K562 (cell line): ENCODE results near the gene PGM5. TPM values are rescaled to one million over a fixed set of nuclear protein-coding genes. Genes with fewer than 3 reads are reported as not detected.

Experiments used
- ATAC-seq: fragments of 200-7000 bp; cut with Tn5 transposase; 3 replicates; pipeline ENCODE4 v1.9.1; 2020; ENCODE audit warnings: moderate library complexity
- BruUV-seq: library from RNA; stranded (reverse); fragments of 400-500 nt; replicated peaks from 2 replicates; lab custom pipeline; 2021; lab: Mats Ljungman, UMichigan
- CTCF ChIA-PET: fragments of 300-600 bp; formaldehyde crosslinking; extraction: SDS; loops from one replicate; lab custom pipeline; 2021; ENCODE audit warnings: low intra/inter-chr PET ratio; lab: Yijun Ruan, JAX
- POLR2A ChIA-PET: fragments of 300-600, 350-650 bp; sonication (Branson Sonifier 250); formaldehyde crosslinking; extraction: SDS; loops from one replicate; lab custom pipeline; 2021; ENCODE audit warnings: antibody characterized with exemption, inconsistent platforms; lab: Yijun Ruan, JAX
- DNase-seq, 4 experiments: peaks; one replicate each; pipeline versions ENCODE4 v3.0.0 to v3.0.0-alpha.2; 2011 to 2018; ENCODE audit warnings: low spot score in 3 of 4, mixed read lengths in 3 of 4; ENCODE audit errors: extremely low read depth in 1 of 4
- FAIRE-seq: peaks from 2 replicates; lab custom pipeline; 2011; peaks lifted over from hg19 to GRCh38; lab: Jason Lieb, UNC
- H2AFZ ChIP-seq: 2 replicates; pipeline ENCODE4 v1.6.0; 2011; ENCODE audit warnings: low read depth, low read length, control low read depth, inconsistent platforms
- H3K27ac ChIP-seq: fragments of 200-600 bp; 3 replicates; pipeline ENCODE4 v1.8.0; 2011; ENCODE audit warnings: low read depth, mild to moderate bottlenecking, control low read depth, inconsistent platforms, low read length, moderate library complexity, mixed read lengths; ENCODE audit errors: extremely low read depth
- H3K27me3 ChIP-seq, 2 experiments: fragments of 300-600 bp in 1 of 2; 2 replicates in 1 of 2; 3 replicates in 1 of 2; pipeline versions ENCODE4 v1.6.0 to v1.8.0; 2011; ENCODE audit warnings: inconsistent platforms in 2 of 2, low read length in 2 of 2, mild to moderate bottlenecking in 1 of 2, mixed read lengths in 1 of 2, moderate library complexity in 1 of 2; ENCODE audit not compliant: control insufficient read depth in 2 of 2, insufficient read depth in 2 of 2
- H3K36me3 ChIP-seq: fragments of 300-600 bp; 3 replicates; pipeline ENCODE4 v1.8.0; 2011; ENCODE audit warnings: mild to moderate bottlenecking, low read length, inconsistent platforms; ENCODE audit not compliant: control insufficient read depth, insufficient read depth
- H3K4me1 ChIP-seq, 2 experiments: fragments of 200-600 bp in 1 of 2; replicated peaks in 1 of 2; 2 replicates in 1 of 2; 3 replicates in 1 of 2; pipeline versions ENCODE4 v1.5.1 to v1.8.0; 2011; ENCODE audit warnings: inconsistent platforms in 2 of 2, low read length in 2 of 2, mild to moderate bottlenecking in 1 of 2, mixed read lengths in 1 of 2, moderate library complexity in 1 of 2; ENCODE audit not compliant: control insufficient read depth in 2 of 2, insufficient read depth in 2 of 2
- H3K4me2 ChIP-seq: 2 replicates; pipeline ENCODE4 v1.6.1; 2011; ENCODE audit warnings: low read length, control low read depth, inconsistent platforms, mixed read lengths; ENCODE audit not compliant: insufficient read depth
- H3K4me3 ChIP-seq: fragments of 200-600 bp; sonication (generic), shearing (Covaris generic); 2 replicates; pipeline ENCODE4 v1.5.1; 2016; ENCODE audit warnings: control low read depth, inconsistent platforms
- H3K79me2 ChIP-seq: fragments of 200-600 bp; 3 replicates; pipeline ENCODE4 v1.8.0; 2011; ENCODE audit warnings: low read length, inconsistent platforms; ENCODE audit not compliant: control insufficient read depth, insufficient read depth
- H3K9ac ChIP-seq, 2 experiments: 2 replicates each; pipeline versions ENCODE4 v1.6.0 to v1.6.1; 2011; ENCODE audit warnings: low read depth in 2 of 2, low read length in 2 of 2, control low read depth in 1 of 2, inconsistent platforms in 1 of 2, mild to moderate bottlenecking in 1 of 2, mixed read lengths in 1 of 2; ENCODE audit not compliant: insufficient read depth in 1 of 2
- H3K9me1 ChIP-seq: one replicate; pipeline ENCODE4 v1.6.0; 2011; ENCODE audit warnings: inconsistent platforms, mild to moderate bottlenecking, low read length, moderate library complexity; ENCODE audit not compliant: control insufficient read depth, insufficient read depth
- H3K9me3 ChIP-seq: replicated peaks from 2 replicates; pipeline ENCODE4 v1.5.1; 2011; ENCODE audit warnings: low read depth, low read length, inconsistent platforms; ENCODE audit not compliant: control insufficient read depth, insufficient read depth
- H4K20me1 ChIP-seq: replicated peaks from 2 replicates; pipeline ENCODE4 v1.6.1; 2011; ENCODE audit warnings: low read length, inconsistent platforms, mixed read lengths; ENCODE audit not compliant: control insufficient read depth, insufficient read depth
- CEBPG ChIP-seq, 3 experiments: fragments of 200-800 bp in 1 of 3; sonication (Bioruptor generic) in 1 of 3; sonication (generic) in 1 of 3; formaldehyde crosslinking in 1 of 3; IDR thresholded peaks in 2 of 3; conservative IDR thresholded peaks in 1 of 3; 2 replicates each; pipeline versions ENCODE4 v1.6.1 to v1.8.0; 2016 to 2022; ENCODE audit warnings: missing compliant biosample characterization in 2 of 3, missing genetic modification characterization in 2 of 3, mild to moderate bottlenecking in 1 of 3, missing genetic modification reagents in 1 of 3
- EGR1 ChIP-seq: fragments of 450-650 bp; conservative IDR thresholded peaks from 2 replicates; pipeline ENCODE4 v1.6.1; 2017; ENCODE audit warnings: mild to moderate bottlenecking
- ZNF408 ChIP-seq: fragments of 250-450 bp; sonication (Bioruptor Pico); IDR thresholded peaks from 2 replicates; pipeline ENCODE4 v1.4.0; 2020; ENCODE audit warnings: low read depth, mild to moderate bottlenecking, moderate library complexity
- WGBS: fragments of 100-300 bp; shearing (Covaris generic); methylation state at CpG from one replicate; pipeline ENCODE4 v1.1.6; 2016; ENCODE audit warnings: low coverage, mixed read lengths; ENCODE audit not compliant: insufficient coverage; ENCODE audit errors: missing lambda C conversion rate; 5-methylcytosine and 5-hydroxymethylcytosine counted together
- in situ Hi-C: fragments of 300-500 bp; cut with MboI; formaldehyde crosslinking; loops from 4 replicates; pipeline ENCODE4 v1.15.0; 2018; ENCODE audit warnings: inconsistent platforms, mixed read lengths
- intact Hi-C: fragments of 100-400 bp; cut with micrococcal nuclease; formaldehyde crosslinking; loops from 2 replicates; pipeline ENCODE4 v1.14.2; 2022
- polyA plus RNA-seq, 8 experiments: library from polyadenylated mRNA; depleted of rRNA in 4 of 8; stranded (reverse) in 5 of 8; unstranded in 3 of 8; fragments of >200 nt; fragmentation: Nextera tagmentation in 2 of 8; fragmentation: Illumina TruSeq in 1 of 8; extraction: Ambion mirVana in 2 of 8; extraction: Trizol in 1 of 8; gene quantifications; 2 replicates each; pipeline versions ENCODE4 v1.2.1 to v1.2.3, GENCODE V29; 2011 to 2014; ENCODE audit warnings: inconsistent platforms in 1 of 8, missing spikeins in 1 of 8
- total RNA-seq, 7 experiments: library from RNA; depleted of rRNA in 6 of 7; stranded (reverse); fragments of >200 nt in 6 of 7; fragmentation: Illumina TruSeq in 2 of 7; extraction: Trizol in 2 of 7; gene quantifications; 2 replicates each; pipeline versions ENCODE4 v1.2.1 to v1.2.3, GENCODE V29; 2011 to 2021; ENCODE audit warnings: low replicate concordance in 1 of 7
- TF ChIP-seq, protein P1 (sequence below), 2 experiments: fragments of 450-650 bp; formaldehyde crosslinking in 1 of 2; IDR thresholded peaks; 2 replicates each; pipeline versions ENCODE4 v1.4.0 to v1.6.1; 2014 to 2020; ENCODE audit warnings: mild to moderate bottlenecking in 2 of 2, borderline replicate concordance in 1 of 2, low read depth in 1 of 2
- TF ChIP-seq, protein P2 (sequence below): IDR thresholded peaks from 2 replicates; pipeline ENCODE4 v1.6.1; 2011; ENCODE audit warnings: borderline replicate concordance, low read depth, mild to moderate bottlenecking, moderate library complexity, low read length; ENCODE audit not compliant: insufficient read depth, poor library complexity, severe bottlenecking
- TF ChIP-seq, protein P3 (sequence below): fragments of 450-650 bp; IDR thresholded peaks from 2 replicates; pipeline ENCODE4 v1.7.0; 2016; ENCODE audit warnings: borderline replicate concordance

Gene PGM5
- total and polyA plus RNA-seq, 9 of the 15 experiments (the other 6 are each of a cell fraction or from before 2014, with no cell fraction given): 0.03 to 0.24 (median 0.15) TPM; not detected in 1

DNA sequence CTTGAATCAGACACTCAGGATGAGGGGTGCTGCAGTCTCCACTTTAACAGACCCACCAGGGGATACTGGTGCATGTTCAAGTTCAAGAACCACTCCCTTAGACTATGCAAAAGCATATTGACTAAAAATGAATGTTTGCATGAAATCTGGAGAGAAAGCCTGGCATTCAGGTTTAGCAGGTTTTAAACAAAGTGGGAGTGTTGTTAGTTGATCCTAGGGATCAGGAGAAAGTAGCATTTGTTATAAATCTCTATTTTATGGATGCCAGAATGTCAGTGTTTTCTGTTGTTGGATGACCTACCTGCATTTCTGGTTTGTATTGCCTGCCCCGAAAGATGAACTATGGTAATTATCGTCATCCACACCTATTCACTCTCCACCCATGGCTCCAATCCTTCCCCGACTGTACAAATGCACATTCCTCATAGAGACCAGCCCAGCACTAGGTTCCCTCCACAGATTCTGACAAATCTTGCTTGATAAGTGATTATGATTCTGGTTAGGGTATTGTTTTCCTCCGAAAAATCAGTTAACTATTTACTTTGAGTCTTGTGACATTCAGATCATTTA is 167.0 kb downstream of the PGM5 start:
- in situ Hi-C loops (no loop called here), intact Hi-C loops (no loop called here)
- Histone ChIP-seq H3K9me3 (no peaks in the 10 kb centered on the region), H3K9me1 (no peaks in the 10 kb centered on the region), H3K9ac (no peak overlapping the region), H4K20me1 (no peaks in the 10 kb centered on the region), H3K79me2 (no peaks in the 10 kb centered on the region), H2AFZ (no peak overlapping the region), H3K4me1 (no peaks in the 10 kb centered on the region), H3K36me3 (no peaks in the 10 kb centered on the region), H3K4me2 (no peak overlapping the region), H3K27me3 (peaks cover 0 to 2% of the 10 kb centered on the region in 2 experiments; a peak in 1 of 5 replicates), H3K27ac (no peak overlapping the region), H3K4me3 (no peak overlapping the region)
- CTCF ChIA-PET: no interaction called here
- BruUV-seq: no TSS peak
- POLR2A ChIA-PET: no interaction called here
- 0% methylated on average over 4 of the region's 4 CpGs for WGBS
- DNase-seq (no peak), ATAC-seq (no peak), FAIRE-seq (no peak)
- TF ChIP-seq, protein P1, sequence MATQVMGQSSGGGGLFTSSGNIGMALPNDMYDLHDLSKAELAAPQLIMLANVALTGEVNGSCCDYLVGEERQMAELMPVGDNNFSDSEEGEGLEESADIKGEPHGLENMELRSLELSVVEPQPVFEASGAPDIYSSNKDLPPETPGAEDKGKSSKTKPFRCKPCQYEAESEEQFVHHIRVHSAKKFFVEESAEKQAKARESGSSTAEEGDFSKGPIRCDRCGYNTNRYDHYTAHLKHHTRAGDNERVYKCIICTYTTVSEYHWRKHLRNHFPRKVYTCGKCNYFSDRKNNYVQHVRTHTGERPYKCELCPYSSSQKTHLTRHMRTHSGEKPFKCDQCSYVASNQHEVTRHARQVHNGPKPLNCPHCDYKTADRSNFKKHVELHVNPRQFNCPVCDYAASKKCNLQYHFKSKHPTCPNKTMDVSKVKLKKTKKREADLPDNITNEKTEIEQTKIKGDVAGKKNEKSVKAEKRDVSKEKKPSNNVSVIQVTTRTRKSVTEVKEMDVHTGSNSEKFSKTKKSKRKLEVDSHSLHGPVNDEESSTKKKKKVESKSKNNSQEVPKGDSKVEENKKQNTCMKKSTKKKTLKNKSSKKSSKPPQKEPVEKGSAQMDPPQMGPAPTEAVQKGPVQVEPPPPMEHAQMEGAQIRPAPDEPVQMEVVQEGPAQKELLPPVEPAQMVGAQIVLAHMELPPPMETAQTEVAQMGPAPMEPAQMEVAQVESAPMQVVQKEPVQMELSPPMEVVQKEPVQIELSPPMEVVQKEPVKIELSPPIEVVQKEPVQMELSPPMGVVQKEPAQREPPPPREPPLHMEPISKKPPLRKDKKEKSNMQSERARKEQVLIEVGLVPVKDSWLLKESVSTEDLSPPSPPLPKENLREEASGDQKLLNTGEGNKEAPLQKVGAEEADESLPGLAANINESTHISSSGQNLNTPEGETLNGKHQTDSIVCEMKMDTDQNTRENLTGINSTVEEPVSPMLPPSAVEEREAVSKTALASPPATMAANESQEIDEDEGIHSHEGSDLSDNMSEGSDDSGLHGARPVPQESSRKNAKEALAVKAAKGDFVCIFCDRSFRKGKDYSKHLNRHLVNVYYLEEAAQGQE (IDR thresholded peaks at IDR 0.05; ENCODE audit: borderline replicate concordance): no peak
- TF ChIP-seq, protein P1 (CRISPR knock-in tag; IDR thresholded peaks at IDR 0.05; ENCODE audit: low read depth): no peak
- TF ChIP-seq ZNF408 (no peak), EGR1 (no peak), CEBPG (CRISPR knock-in tag; IDR thresholded peaks at IDR 0.05) (no peak), CEBPG (tag; conservative IDR thresholded peaks at IDR 0.05 in 1 of 2, IDR thresholded peaks at IDR 0.05 in 1 of 2) (no peak)
- TF ChIP-seq, protein P2, sequence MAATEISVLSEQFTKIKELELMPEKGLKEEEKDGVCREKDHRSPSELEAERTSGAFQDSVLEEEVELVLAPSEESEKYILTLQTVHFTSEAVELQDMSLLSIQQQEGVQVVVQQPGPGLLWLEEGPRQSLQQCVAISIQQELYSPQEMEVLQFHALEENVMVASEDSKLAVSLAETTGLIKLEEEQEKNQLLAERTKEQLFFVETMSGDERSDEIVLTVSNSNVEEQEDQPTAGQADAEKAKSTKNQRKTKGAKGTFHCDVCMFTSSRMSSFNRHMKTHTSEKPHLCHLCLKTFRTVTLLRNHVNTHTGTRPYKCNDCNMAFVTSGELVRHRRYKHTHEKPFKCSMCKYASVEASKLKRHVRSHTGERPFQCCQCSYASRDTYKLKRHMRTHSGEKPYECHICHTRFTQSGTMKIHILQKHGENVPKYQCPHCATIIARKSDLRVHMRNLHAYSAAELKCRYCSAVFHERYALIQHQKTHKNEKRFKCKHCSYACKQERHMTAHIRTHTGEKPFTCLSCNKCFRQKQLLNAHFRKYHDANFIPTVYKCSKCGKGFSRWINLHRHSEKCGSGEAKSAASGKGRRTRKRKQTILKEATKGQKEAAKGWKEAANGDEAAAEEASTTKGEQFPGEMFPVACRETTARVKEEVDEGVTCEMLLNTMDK: no peak
- TF ChIP-seq, protein P3, sequence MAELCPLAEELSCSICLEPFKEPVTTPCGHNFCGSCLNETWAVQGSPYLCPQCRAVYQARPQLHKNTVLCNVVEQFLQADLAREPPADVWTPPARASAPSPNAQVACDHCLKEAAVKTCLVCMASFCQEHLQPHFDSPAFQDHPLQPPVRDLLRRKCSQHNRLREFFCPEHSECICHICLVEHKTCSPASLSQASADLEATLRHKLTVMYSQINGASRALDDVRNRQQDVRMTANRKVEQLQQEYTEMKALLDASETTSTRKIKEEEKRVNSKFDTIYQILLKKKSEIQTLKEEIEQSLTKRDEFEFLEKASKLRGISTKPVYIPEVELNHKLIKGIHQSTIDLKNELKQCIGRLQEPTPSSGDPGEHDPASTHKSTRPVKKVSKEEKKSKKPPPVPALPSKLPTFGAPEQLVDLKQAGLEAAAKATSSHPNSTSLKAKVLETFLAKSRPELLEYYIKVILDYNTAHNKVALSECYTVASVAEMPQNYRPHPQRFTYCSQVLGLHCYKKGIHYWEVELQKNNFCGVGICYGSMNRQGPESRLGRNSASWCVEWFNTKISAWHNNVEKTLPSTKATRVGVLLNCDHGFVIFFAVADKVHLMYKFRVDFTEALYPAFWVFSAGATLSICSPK: no peak
